Raji (cell line): ENCODE results near the gene ZFP69B.

Source experiments
- POLR2A ChIP-seq: IDR thresholded peaks from 2 replicates; pipeline ENCODE4 v1.6.1; 2011; ENCODE audit warnings: low read depth, low read length, control low read depth; ENCODE audit not compliant: insufficient read depth

The ZFP69B gene

DNA sequence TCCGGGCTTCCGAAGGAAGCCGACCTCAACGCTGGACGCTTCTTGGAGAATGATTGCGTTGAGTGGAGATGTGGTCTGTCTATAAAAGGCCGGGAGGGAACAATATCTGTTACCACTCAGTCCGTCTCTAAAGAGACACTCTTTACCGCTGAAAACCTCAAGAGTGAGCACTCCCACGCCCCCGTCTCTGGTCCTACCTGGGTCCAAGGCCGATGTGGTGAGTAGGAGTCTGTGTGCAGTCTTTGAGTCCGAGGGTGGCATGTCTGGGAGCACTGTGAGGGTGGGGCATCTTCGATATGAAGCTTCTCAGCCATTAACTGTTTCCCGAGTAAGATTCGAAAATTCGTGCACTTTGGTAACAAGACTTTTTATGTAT is 27.4 kb downstream of the ZFP69B start:
- TF ChIP-seq POLR2A: no peak

DNA sequence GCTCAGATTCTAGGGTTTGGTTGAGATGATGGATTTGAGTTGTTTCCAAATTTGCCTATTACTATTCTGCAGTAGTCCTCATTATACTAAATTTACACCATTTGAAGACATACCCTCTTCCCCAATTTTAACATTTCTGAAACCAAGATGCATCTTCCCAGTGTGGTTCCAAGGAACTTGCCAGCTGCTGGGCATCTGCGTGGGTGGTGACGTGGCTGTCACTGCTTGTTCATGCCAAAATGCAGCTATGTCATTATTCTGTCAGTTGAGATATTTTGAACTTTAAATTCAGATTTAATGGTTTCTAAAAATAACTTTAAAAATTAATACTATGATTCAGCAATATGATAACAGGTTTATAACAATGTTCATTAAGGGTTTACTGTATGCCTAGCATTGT is 28.0 kb downstream of the ZFP69B start:
- TF ChIP-seq POLR2A: no peak

DNA sequence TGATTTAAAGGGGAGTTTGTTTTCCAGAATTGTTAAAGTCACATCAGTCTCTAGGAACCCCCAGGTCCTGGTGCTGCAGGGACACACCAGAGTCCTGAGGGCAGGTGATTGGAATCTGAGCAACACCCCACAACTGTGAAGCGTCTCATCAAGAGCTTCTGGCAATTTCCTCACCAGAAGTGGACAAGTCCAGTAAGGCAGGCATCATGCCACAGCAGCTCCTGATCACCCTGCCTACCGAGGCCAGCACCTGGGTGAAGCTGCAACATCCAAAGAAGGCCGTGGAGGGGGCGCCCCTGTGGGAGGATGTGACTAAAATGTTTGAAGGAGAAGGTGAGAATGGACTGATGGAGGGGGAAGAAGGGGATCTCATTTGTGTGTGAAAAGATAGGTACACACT is 28.9 kb downstream of the ZFP69B start:
- TF ChIP-seq POLR2A: no peak

DNA sequence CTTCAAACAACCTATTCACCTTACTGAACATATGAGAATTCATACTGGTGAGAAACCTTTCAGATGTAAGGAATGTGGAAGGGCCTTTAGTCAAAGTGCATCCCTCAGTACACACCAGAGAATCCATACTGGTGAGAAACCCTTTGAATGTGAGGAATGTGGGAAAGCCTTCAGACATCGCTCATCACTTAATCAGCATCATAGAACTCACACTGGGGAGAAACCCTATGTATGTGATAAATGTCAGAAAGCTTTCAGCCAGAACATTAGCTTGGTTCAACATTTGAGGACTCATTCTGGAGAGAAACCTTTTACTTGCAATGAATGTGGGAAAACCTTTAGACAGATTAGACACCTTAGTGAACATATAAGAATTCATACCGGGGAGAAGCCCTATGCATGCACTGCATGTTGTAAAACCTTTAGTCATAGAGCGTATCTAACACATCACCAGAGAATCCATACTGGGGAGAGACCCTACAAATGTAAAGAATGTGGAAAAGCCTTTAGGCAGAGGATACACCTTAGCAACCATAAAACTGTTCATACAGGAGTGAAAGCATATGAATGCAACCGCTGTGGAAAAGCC is 45.1 kb downstream of the ZFP69B start:
- TF ChIP-seq POLR2A: no peak

DNA sequence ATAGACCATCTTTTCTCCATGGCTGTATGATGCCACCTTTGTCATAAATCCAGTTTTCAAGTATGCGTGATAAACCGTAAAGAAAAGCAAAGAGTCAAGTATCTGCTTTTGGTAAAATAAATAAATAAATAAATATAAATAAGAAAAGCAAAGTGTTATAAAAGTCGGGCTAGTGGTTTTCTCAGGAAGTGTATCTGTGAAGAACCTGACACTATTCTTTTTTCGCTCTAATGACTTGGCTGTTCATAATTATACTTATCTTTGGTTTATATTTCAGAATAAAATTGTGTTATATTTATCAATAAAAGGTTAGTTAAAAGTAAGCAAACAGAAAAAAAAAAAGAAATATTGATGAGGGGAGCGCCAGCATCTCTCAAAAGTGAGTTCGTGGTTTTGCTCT is 57.7 kb downstream of the ZFP69B start:
- TF ChIP-seq POLR2A: no peak

DNA sequence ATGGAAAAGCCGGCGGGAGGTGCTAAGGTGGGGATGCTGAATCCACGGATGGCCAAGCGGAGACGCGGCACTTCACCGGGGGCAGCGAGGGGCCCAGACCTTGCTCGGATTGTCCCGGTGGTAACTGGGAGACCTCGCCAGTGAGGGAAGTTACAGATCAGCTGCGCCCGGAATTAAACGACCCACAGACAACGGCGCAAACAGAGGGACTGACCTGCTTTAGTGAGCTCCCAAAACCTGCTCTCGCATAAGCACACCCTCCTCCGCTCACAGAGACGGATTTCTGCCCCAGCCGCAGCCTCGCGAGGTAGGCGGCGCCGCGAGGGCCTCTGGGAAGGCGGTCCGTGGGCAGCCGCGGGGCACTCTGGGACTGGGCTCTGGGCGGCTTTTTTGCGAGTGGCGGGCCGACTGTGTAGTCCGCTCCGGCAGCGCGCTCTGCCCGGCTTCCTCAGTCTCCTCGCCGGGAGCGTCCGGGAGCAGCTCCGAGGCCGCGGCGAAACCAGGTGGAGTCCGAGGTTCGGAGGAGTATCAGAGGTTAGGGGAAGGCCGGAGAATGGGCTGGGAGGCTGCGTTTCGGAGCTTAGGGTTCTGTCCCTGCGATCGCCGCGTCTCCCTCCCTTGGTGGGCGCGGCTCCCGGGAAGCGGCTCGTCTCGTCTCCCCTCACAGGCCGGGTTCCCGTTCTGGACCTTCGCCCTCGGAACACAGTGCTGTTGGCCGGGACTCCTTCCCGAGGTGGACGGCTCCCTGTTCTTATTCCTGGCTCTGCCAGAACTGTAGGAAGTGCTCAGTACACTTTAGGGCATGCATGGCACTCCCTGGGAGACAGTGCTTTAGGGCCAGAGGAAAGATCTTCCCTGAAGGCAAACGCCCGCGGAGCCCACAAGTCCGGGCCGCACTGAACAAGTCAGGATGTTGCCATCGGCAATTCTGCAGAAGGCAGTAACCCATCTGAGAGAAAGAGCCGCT is 58.4 kb downstream of the ZFP69B start, which contains the start of gene EXO5:
Gene EXO5 (plus strand): TSS at position 393 of the 967 bp plus-strand sequence. CDS start 5,778 bp downstream, outside the sequence.
- TF ChIP-seq POLR2A: no peak
